Muscle layer of duodenum (tissue), 2 donors: ENCODE data around the gene DUSP3.

ENCODE experiments used
- H3K27ac ChIP-seq: one replicate; pipeline ENCODE4 v1.7.0; 2013; ENCODE audit warnings: mild to moderate bottlenecking, low read length
- H3K27me3 ChIP-seq: one replicate; pipeline ENCODE4 v1.7.0; 2013; ENCODE audit warnings: low read depth, mild to moderate bottlenecking, control low read depth, low read length
- H3K36me3 ChIP-seq, 2 donors: one replicate each; pipeline ENCODE4 v1.7.0; 2013; ENCODE audit warnings: low read length in 2 of 2, control low read depth in 1 of 2, mild to moderate bottlenecking in 1 of 2; ENCODE audit not compliant: insufficient read depth in 2 of 2, control insufficient read depth in 1 of 2
- H3K4me1 ChIP-seq, 2 donors: one replicate each; pipeline ENCODE4 v1.7.0; 2013; ENCODE audit warnings: low read length in 2 of 2, mild to moderate bottlenecking in 2 of 2, control low read depth in 1 of 2, moderate library complexity in 1 of 2; ENCODE audit not compliant: insufficient read depth in 2 of 2, control insufficient read depth in 1 of 2
- H3K4me3 ChIP-seq, 2 donors: one replicate each; pipeline ENCODE4 v1.7.0; 2013; ENCODE audit warnings: low read length in 2 of 2, low read depth in 1 of 2, mild to moderate bottlenecking in 1 of 2
- H3K9me3 ChIP-seq, 2 donors: one replicate each; pipeline ENCODE4 v1.7.0; 2013; ENCODE audit warnings: low read length in 2 of 2, control low read depth in 1 of 2, mild to moderate bottlenecking in 1 of 2; ENCODE audit not compliant: control insufficient read depth in 1 of 2
- donor health status: healthy.

The DUSP3 gene

DNA sequence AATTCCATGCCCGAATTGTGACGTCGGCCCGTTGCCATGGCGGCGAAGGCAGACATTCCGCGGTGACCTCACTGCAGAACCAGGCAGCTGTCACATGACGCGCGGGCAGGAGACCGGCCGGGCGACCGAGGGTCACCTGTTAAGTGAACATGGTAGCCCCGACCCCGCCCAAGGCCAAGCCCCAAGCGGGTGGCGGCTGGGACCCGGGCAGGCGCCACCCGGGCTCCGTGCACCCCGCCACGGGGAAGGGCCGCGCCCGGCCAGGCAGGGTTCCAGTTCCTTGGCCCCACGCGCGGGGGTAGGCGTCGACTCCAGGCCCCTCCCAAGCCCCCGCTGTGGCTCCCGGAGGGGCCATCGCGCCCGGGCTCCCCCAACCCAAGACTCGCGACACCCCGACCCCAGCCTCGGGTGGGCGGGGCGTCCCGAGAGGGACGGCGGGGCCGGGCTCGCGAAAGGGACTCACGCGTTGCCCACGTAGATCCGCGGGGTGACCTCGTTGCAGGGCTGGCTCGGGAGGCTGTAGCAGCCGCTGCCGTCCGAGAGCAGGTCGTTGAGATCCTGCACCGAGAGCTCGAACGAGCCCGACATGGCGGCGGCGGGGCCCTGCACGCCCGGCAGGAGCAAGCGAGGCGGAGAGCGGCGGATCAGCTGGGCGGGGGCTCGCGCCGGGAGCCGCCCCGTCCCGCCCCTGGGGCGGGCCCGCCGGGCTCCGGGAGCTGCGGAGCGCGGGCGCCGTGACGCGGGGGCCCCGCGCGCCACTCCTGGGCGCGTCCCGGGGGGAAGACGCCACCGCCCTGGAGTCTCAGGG is at the start of gene DUSP3:
DUSP3 (minus strand) TSS at position 641 of the 808 bp plus-strand sequence; CDS start at position 588, 53 bp downstream.
- Histone ChIP-seq H3K4me1 (peaks cover 4 to 23% of the 10 kb centered on the region in 2 donors), H3K4me3 (peak within 1 kb of the TSS; percentile 62 to 77), H3K27me3 (no peaks in the 10 kb centered on the region), H3K9me3 (no peaks in the 10 kb centered on the region), H3K27ac (peak within 1 kb of the TSS; percentile 84), H3K36me3 (peaks cover 17 to 20% of the 10 kb centered on the region in 2 donors)

GRCh38 chr17:43827596-43827995 is 48.8 kb upstream of the DUSP3 start:
- Histone ChIP-seq H3K27me3 (no peaks in the 10 kb centered on the region), H3K4me1 (peaks cover 0 to 6% of the 10 kb centered on the region in 2 donors), H3K27ac (no peak overlapping the region), H3K9me3 (no peaks in the 10 kb centered on the region), H3K4me3 (no peak overlapping the region), H3K36me3 (peaks cover 8 to 14% of the 10 kb centered on the region in 2 donors)

DNA sequence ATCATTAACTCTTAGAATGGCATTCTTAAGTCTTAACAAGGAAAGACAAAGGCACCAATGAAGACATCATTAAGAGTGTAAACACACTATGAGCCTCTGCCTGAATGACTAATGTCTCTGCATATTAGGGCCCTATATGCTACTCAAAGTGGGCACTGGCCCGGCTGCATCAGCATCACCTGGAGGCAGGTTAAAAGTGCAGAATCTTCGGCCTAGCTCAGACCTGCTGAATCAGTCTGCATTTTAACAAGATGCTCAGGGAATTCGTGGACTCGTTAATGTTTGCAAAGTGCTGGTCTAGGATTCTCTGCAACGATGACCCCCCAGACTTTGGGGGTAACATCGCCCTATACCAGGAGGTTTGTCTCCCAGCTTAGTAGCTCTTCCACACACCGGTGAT is 47.4 kb upstream of the DUSP3 start:
- no peaks in the 10 kb centered on the region for H3K4me1 ChIP-seq
- H3K4me3 ChIP-seq, result no peak overlapping the region
- no peaks in the 10 kb centered on the region for H3K9me3 ChIP-seq
- H3K27me3 ChIP-seq, result no peaks in the 10 kb centered on the region
- no peak overlapping the region for H3K27ac ChIP-seq
- peaks cover 8 to 14% of the 10 kb centered on the region in 2 donors for H3K36me3 ChIP-seq

DNA sequence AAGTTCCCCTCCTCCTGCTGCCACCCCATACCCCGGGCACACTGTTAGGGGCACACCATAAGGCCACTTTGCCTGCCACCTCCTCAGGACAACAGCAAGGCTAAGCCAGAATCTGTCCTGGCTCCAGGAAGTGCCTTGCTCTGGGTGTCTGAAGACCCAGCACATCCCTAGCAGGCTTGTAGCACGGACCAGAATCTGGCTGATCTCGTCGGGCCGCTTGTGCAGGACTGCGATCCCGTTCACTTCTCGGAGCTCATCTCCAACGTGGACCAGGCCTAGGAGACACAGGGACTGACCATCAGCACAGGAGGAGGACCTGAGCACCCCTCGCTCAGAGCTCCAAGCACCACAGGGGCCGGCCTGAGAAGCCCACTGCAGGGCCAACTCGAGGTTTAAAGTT is 46.8 kb upstream of the DUSP3 start:
- Histone ChIP-seq H3K4me1 (no peaks in the 10 kb centered on the region), H3K27me3 (no peaks in the 10 kb centered on the region), H3K27ac (no peak overlapping the region), H3K36me3 (peaks cover 8 to 12% of the 10 kb centered on the region in 2 donors), H3K4me3 (no peak overlapping the region), H3K9me3 (no peaks in the 10 kb centered on the region)

GRCh38 chr17:43823350-43824084 is 44.7 kb upstream of the DUSP3 start:
- Histone ChIP-seq H3K36me3 (peaks cover 0 to 6% of the 10 kb centered on the region in 2 donors), H3K27ac (peak overlapping the region; percentile 34)

DNA sequence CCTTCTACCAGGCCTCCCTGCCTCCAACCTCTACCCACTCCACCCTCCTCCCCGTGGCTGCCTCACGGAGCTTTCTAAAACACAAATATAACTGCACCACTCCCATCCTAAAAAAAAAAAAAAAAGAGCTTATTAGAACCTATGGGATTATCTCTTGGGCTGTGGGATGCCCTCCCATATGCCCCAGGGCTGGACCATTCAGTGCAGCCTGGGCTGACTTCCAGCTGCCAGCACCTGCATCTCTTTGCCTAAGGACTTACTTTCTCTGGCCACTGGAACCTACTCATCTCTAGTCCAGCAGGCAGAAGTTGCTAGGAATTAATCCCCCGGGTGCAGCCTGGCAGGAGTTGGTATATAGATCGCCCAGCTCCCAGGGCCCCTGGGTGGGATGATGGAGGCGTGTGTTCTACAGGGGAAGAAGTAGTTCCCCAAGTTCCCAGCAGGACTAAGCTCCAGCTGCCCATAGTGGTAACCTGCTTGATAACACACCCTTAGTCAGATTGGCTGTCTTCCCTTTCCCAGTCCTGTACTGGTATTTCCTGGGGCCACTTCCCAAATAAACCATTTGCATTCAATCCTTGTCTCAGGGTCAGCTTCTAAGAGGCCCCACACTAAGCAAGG is 43.9 kb upstream of the DUSP3 start:
- Histone ChIP-seq H3K27ac (peak overlapping the region; percentile 34), H3K4me1 (no peaks in the 10 kb centered on the region), H3K27me3 (no peaks in the 10 kb centered on the region), H3K4me3 (no peak overlapping the region), H3K9me3 (no peaks in the 10 kb centered on the region), H3K36me3 (peaks cover 0 to 6% of the 10 kb centered on the region in 2 donors)

More at GRCh38 chr17:43823350-43824084, 44.7 kb upstream of the DUSP3 start:
- no peaks in the 10 kb centered on the region for H3K4me1 ChIP-seq
- H3K27me3 ChIP-seq, result no peaks in the 10 kb centered on the region
- H3K4me3 ChIP-seq, result no peak overlapping the region
- no peaks in the 10 kb centered on the region for H3K9me3 ChIP-seq

GRCh38 chr17:43820759-43821158 is 42.0 kb upstream of the DUSP3 start:
- no peaks in the 10 kb centered on the region for H3K36me3 ChIP-seq
- H3K27me3 ChIP-seq, result no peaks in the 10 kb centered on the region
- H3K9me3 ChIP-seq, result no peaks in the 10 kb centered on the region
- H3K4me3 ChIP-seq, result no peak overlapping the region
- H3K4me1 ChIP-seq, result no peaks in the 10 kb centered on the region
- H3K27ac ChIP-seq, result no peak overlapping the region

DNA sequence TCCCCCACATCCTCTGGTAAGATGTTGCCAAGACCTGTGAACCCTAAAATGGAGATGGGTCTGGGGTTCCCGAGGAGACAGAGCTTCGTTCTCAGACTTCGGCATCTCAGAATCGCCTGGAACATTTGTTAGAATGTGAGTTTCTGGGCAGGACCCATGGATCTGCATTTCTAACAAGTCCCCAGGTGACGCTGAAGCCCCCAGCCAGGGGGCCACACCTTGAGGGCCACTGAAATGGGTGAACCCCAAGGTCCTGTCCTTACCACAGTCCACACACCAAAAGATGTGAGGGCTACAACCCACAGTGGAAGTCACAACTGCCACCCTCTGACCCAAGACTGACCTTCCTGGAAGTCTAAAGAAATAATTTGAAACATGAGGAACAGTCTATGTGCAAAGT is 40.2 kb upstream of the DUSP3 start:
- no peaks in the 10 kb centered on the region for H3K36me3 ChIP-seq
- no peaks in the 10 kb centered on the region for H3K9me3 ChIP-seq
- no peak overlapping the region for H3K27ac ChIP-seq
- H3K27me3 ChIP-seq, result no peaks in the 10 kb centered on the region
- H3K4me1 ChIP-seq, result no peaks in the 10 kb centered on the region
- H3K4me3 ChIP-seq, result no peak overlapping the region

DNA sequence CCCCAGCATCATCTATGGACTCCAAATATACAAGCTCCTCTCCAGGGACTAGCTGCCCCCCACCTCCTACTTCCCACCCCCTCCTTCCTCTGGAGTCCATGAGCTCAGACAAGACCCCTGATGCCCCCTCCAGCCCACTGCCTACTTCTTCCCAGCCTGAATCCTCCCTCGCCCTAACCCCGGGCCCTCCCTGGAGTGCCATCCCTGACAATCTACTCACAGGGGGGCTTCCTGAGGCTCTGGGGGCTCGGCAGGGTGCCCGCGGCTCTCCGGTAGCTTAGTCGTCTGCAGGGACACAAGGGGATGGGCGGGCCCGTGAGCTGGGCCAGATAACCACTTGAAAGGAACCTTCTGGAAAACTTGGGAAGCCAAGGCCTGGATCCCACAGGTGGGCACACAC is 39.0 kb upstream of the DUSP3 start:
- H3K4me3 ChIP-seq, result no peak overlapping the region
- H3K4me1 ChIP-seq, result no peaks in the 10 kb centered on the region
- no peaks in the 10 kb centered on the region for H3K27me3 ChIP-seq
- no peak overlapping the region for H3K27ac ChIP-seq
- H3K9me3 ChIP-seq, result no peaks in the 10 kb centered on the region
- H3K36me3 ChIP-seq, result no peaks in the 10 kb centered on the region

- Histone ChIP-seq H3K27me3 (no peaks in the 10 kb centered on the region), H3K36me3 (no peaks in the 10 kb centered on the region), H3K4me3 (no peak overlapping the region), H3K4me1 (no peaks in the 10 kb centered on the region), H3K27ac (no peak overlapping the region), H3K9me3 (no peaks in the 10 kb centered on the region)
Observed at GRCh38 chr17:43816336-43817320, 37.9 kb upstream of the DUSP3 start.
